GM19240 (cell line): Measurements from ENCODE around the gene MFF.
A peak's percentile ranks its signal among the peaks of the same experiment; 100 is the strongest.

Experiments
- DNase-seq: peaks from one replicate; pipeline ENCODE4 v3.0.0; 2011; ENCODE audit warnings: low spot score; ENCODE audit not compliant: insufficient read length

Gene MFF, protein sequence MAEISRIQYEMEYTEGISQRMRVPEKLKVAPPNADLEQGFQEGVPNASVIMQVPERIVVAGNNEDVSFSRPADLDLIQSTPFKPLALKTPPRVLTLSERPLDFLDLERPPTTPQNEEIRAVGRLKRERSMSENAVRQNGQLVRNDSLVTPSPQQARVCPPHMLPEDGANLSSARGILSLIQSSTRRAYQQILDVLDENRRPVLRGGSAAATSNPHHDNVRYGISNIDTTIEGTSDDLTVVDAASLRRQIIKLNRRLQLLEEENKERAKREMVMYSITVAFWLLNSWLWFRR

DNA sequence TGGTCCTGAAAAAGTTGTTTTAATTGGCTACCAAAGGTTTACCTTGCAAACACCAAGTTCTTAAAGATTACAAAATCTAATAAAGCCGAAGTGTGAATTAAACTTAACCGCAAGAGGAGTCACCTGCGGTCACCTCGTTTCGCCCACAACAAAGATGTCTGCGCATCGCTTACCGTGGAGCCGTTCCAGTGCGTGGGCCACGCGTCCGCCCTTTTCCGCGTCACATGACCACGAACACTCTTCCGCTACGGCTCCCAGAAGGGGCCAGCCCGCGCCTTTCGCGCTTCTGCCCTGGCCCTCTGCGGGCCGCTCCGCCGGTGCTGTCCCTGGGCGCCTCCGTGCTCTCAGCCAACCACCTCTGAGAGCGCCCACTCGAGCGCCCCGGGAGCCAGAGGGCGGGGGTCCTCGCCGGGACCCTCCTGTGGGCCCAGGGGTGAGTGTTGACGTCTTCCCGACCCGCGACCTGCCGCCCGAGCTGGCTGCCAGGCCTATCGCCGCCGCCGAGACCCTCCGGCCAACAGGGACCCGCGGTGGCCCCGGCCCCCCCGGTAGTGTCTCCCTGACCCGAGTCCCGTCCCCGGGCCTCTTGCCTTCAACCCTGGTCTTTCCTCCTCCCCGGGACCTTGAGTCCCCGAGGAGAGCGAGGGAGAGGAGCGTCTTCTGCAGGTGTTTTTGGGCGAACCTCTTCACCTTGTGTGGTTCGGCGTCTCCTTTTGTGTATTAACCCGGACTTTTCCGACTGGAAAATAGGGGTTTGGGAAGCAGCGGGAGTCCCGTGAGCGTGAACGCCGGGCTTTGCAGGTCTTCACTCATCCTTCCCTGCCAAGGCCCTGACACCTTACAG is at the start of gene MFF:
Gene MFF, plus strand, starts transcription at position 257 of the 844 bp plus-strand sequence. CDS start 5,415 bp downstream, outside the sequence.
- peak; percentile 90 for DNase-seq

DNA sequence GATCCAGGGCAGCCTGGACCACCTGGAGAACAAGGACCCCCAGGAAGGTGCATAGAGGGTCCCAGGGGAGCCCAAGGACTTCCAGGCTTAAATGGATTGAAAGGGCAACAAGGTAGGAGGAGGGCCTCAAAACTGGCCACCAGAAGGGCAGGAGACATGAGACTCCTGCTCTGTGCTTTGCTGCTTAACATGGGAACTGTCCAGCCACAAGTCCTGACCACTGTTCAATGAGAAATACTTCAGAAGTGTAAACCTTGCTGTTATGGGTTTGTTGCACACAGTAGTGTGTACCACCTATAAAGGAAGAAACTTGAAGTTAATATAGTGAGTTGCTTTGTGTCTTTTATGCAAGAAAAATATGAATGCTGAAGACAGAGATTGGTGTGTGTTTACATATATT is 44.2 kb upstream of the MFF start:
- DNase-seq, result no peak

DNA sequence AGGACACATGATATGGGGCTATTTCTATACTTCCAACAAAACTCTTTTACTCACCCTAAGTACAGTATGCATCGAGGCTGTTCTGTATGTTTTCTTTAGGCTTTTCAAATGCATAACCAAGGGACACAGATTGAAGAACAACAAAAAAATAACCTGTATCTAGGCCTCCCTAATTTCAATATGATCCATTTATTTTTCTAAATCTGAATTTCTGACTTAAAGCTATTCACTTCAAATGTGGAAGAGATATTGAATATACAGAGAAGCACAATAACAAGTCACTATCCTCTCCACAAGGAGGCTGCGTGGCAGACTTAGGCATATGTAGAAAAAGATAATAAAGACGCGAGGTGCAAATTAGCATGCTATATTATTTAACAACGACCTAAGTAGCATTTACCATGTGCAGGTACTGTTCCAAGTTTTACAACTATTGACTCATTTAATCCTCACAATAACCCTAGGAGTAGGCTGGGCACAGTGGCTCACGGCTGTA is 39.3 kb upstream of the MFF start:
- no peak for DNase-seq

DNA sequence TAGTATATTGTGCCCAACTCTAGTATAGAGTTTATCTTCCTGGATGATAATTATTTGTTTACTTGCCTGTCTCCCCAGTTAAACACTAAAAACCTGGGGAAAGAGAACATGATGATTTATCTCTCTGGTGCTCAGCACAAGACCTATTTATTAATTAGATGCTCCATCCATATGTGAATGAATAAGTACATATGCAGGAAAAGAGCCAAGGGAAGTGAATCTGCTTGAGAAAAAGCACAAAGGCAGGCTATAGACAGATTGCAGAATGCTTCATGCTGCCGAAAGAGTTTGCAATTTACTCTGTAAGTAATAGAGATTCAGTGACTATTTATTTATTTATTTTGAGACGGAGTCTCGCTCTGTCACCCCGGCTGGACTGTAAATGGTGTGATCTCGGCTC is 37.3 kb upstream of the MFF start:
- no peak for DNase-seq

DNA sequence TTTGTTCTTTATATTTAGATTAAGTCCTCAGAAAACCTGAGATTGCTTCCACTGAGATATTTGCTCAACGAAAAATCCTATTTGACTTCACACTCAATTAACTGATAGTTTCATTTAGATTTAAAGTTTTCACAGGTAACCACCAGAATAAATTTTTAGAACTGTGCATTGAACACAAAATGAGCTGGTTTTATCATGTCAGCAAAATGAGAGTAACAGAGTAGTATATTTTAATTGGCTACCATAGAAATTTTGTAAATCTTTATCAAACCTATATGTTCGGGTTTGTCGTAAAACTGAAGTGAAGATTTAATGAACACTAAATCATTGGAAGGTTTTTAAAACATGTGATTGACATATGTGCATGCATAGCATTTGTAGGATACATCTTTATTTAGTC is 32.7 kb upstream of the MFF start:
- no peak for DNase-seq

DNA sequence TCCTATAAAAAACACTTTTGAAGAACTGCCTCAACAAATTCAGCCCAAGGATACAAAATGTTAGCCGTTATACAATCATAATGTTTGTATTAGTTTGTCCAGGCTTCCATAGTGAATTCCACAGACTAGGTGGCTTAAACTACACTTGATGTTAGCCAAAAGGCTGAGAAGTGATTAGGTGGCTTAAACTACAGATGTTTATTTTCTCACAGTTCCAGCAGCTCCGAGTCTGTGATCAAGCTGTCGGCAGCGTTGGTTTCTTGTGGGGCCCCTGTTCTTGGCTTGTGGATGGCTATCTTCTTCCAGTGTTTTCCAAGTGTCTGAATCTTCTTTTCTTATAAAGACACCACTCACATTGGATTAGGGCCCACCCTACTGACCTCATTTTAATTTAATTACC is 31.5 kb upstream of the MFF start:
- DNase-seq, result no peak

DNA sequence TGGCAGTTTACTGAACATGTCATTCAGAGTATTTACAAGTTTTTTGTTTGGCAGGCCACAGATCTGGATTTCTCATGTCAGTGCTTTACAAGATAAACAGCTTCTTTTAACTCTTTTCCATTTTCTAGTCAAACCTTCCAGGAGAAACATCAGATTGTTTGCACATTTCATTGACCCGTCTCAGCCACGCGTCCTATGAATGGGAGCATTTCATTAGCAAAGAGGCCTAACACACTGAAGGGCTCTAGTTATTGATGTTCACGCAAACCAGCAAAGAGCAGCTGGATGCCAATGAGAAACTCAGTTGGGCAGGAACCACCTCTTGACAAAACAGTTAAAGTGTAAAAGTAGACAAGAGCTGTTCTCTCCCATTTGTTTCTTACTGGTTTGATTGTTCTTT is 29.2 kb upstream of the MFF start:
- DNase-seq, result no peak

DNA sequence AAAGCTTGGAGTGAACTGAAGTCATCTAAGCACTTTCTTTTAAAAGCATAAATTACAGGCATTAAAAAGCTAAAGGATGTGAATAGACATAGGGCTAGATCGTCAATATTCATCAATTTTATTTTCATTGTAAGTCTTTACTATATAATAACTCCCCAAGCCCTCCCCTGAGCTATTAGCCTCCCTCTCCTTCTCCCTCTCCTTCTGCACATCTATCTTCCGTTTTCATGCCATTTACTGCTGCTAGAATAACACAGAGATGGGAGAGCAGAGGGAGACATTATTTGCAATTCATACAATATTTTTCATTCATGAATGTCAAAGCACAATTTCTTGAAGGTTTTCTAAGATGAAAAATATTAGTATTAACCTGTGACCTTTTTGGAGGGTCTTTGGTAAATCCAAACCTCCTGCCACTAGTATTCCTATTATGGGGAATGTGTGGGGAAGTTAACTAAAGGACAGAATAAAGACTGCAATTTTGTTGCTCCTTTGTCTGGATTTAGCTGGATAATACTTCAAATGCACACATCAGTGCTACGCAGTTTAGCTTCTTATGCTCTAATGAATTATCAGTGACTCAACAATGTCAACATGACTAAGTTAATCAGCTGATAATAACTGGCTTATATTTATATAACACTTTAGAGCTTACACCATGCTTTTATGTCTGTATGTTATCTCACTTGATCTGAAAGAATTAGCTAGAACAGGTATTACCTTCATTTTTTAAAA is 28.2 kb upstream of the MFF start:
- no peak for DNase-seq

DNA sequence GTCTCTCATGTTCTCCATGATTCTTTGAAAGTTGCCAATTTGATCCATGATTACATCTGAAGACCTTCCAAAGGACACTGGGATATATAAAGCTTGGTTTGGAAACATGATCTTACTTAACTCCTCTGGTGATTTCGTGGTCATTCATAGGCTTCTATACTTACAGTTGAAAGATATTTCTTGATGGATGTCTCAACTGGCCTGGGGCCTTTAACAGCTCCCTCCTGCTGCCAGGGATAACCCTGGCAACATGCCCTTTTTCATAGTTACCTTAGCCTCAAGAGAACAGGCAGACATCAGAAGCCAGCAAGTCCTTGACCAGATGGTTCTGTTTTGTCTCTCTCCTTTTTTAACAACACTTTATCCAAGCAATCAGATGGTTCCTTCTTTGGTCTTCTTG is 23.5 kb upstream of the MFF start:
- DNase-seq, result no peak

DNA sequence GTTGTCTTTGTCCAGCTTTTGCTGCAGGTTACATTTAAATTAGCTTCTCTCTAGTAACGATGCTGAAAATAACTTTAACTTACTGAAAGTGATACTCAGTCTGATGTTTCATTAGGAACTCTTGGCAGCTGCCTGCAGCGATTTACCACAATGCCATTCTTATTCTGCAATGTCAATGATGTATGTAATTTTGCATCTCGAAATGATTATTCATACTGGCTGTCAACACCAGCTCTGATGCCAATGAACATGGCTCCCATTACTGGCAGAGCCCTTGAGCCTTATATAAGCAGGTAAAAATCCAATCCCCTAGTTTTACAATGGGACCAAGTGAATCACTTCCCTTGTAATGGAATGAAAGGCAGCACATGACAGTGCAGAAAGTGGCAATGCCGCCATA is 16.3 kb upstream of the MFF start:
- DNase-seq, result no peak

DNA sequence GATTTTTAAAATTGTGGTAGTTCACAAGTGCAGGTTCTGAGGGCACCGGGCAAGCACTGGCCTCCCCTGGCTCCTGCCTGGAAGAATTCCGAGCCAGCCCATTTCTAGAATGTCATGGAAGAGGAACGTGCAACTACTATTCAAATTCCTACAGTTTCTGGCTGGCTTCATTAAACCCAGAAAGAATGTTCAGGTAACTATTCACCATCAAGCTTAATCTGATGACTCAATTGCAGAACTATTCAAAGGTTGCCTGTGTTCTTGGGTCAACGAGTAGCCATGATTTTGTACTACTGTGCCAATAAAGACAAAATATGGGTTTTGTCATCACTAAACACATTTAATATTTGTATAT is 14.3 kb upstream of the MFF start:
- no peak for DNase-seq

DNA sequence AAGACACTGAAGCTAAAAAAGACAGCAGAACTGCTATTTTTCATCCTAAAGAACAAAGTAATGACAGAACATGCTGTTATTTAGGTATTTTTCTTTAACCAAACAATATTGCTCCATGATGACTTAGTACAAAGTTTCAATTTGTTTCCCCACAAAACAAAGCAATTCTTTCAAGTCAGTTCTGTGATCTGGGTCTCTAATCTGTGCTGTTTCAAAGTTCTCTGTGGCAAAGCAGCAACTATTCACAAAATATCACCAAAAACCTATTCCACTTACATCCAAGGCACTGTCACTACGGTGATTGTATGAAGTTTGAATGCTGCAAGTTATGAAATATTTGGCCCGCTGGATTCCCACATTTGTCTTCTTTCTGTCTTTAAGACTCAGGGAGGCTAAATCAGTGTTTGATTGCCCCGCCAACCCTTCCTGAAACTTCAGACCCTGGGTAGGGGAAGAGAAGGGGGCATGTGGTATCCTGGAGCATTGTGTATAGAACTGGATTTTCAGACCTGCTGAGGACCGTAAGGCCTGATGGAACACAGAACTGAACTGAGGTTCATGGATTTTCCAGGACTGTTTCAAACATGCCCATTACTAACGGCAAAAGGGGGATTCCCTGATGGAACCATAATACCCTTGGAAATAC is 13.1 kb upstream of the MFF start:
- DNase-seq, result no peak

DNA sequence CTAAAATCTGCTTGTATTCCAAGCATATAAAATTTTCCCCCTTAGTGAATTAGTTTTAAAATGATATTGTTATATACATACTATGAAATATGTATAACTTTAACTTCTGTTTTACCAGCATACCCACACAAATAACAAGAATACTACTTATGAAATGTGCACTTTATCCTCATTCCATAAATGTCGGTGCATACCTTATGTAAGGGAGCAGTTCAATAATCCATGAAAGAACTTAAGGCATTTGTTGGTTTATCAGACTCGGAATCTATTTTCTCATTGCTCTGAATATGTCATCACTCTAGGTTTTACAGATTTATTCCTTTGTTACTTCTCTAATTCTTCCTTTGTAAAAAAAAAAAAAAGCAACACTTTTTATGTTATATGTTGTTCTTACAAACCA is 12.5 kb upstream of the MFF start:
- DNase-seq, result no peak

DNA sequence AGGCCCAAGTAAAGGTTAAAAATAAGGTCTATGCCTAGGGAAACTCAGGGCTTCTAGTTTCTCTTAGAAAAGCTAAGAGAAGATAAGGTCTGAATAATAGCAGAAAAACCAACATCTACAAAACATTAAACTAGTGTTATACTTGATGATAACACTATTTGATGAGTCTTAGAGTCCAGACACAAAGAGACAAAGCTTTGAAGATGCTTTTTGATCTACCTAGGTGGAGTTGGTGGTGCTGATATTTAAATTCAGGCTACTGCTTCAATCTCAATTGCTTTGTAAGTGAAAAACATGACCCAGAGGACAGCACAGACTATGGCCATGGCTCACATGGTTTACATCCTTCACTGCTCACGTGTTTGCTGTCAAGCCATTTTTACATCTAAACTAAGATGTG is 11.7 kb upstream of the MFF start:
- DNase-seq, result no peak

DNA sequence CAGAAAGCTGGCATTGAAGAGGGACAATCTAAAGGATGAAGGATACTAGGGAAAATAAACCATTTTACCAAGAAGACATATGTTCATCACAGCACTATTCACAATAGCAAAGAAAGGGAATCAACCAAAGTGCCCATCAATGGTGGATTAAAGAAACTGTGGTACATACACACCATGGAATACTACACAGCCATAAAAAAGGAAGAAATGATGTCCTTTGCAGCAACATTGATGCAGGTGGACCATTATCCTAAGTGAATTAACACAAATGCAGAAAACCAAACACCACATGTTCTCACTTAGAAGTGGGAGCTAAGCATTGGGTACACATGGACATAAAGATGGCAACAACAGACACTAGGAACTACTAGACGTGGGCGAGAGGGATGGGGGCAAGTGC is 7.2 kb upstream of the MFF start:
- DNase-seq, result no peak

DNA sequence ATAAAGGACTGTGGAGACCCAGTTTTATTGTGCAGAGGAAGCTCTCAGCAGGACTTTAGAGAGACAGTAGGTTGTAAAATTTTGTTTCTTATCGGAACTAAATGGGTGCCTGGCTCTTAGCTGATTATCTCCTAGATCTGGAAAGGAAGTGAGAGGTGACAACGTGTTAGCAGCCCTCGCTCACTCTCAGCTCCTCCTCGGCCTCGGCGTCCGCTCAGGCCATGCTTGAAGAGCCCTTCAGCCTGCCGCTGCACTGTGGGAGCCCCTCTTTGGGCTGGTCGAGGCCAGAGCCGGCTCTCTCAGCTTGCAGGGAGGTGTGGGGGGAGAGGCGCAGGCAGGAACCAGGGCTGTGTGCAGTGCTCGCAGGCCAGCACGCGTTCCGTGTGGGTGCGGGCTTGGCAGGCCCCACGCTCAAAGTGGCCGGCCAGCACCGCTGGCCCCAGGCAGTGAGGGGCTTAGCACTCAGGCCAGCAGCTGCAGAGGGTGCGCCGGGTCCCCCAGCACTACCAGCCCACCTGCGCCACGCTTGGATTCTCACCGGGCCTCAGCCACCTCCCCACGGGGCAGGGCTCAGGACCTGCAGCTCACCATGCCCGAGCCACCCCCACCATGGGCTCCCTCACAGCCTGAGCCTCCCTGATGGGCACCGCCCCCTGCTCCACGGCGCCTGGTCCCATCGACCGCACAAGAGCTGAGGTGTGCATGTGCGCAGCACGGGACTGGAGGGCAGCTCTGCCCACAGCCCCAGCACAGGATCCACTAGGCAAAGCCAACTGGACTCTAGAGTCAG is 4.6 kb upstream of the MFF start:
- DNase-seq, result no peak

DNA sequence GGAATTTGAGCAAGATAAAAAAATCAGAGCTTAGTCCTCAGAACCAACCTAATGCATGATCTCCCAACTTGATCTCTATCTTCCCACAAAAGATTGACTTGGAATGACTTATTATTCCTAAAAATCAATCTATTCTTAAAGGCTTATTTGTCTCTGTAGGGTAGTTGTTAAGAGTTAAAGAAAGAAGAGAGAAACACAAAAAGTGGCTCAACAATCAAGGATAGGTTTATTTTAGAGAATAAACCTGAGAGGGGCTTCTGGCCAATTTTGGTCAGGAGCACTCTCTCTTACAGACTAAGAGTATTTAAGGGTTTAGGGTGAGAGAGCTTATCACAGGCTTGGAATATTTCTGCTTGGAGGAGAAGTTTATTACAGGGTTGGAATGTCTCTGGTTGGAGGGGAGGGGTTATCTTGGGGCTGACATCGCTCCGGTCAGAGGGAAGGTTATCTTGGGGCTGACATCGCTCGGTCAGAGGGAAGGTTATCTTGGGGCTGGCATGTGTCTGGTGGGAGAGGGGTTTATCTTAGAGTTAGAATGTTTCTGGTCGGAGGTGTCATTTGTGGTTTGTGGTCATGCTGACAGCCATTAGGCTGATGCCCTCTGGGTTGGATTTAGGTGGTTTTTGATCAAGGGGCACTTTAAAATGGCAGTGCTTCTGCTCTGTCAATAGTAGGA is 2.4 kb upstream of the MFF start:
- no peak for DNase-seq

DNA sequence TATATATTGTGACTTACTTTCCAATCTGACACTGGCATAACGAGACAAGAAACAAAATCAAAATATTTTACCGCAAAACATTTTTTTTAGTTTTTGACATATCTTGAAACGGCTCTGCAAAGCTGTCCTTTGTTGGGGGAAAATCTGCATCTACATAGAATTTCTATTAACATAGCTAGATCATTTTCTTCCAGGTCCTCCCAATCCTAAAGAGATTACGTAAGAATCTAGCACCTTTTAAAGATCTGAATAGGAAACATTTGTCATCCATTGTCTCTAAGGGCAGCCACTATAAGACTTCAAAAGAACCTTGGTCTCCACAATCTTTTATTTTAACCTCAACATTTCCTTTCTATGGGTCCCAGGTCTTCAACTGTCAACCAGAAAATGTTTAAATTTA is 1.2 kb upstream of the MFF start:
- DNase-seq, result no peak

DNA sequence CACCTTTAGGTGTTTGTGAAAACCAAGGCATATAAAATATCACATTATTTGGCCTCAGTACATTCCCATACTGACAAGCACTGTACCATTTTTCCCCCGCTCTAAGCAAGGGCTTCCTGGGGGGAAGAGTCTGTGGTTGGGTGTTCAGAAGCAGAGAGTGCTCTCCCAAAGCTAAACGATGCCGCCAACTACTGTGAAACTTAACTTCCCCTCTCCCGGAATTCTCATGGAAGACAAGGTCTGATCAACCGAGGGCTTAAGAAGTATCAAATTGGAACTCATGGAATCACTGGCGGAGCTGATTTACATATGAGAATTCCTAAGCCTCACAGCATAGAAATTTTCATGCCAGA is 433 bp upstream of the MFF start:
- DNase-seq, result no peak

DNA sequence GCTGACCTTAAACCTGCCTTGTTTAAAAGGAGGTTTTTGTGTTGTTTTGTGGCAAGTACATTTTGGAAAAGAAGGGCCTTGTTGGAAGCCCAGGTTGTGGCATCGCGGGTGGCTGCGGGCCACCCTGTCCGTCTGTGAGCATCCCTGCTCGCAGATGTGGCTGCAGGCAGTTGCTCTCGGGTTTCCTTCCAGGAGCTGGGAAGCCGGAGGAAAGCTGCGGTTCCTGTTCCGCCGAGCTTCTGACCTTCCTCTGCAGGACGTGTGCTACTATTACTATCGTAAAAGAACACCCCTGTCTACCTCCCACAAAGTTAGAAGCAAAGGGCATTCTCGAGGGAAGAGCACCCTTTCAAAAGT is 766 bp downstream of the MFF start:
- DNase-seq, result no peak

DNA sequence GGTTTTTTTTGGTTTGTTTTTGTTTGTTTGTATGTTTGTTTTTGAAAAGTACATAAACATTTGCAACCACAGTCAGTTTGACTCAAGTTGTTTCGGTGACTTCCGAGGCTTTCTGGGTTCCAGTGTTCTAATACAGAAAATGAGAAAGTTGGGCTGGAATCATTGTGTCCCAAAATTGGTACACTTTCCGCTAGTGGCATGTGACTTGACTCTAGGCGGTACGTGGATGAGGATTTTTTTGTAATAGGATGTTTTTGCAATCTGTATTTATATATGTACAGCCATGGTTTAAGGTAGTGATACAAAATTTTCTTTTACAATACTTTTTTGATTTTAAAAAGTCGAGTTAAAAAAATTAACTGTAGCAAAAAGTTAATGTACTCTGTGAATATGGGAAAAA is 1.7 kb downstream of the MFF start:
- DNase-seq, result no peak
